OCI-LY7 (cell line): ENCODE measurements around the gene SEMA3F.

Source experiments
- CTCF ChIP-seq: fragments of 200-600 bp; sonication (generic); conservative IDR thresholded peaks from 2 replicates; pipeline ENCODE4 v1.5.1; 2014; ENCODE audit warnings: mild to moderate bottlenecking, antibody characterized with exemption, low read length, moderate library complexity, mixed read lengths
- EZH2phosphoT487 ChIP-seq: fragments of 200-600 bp; sonication (generic); IDR thresholded peaks from 2 replicates; pipeline ENCODE4 v1.6.1; 2018; ENCODE audit warnings: low read depth, borderline replicate concordance, mild to moderate bottlenecking, mixed run types, antibody characterized with exemption, low read length, moderate library complexity, mixed read lengths

GRCh38 chr3:50122661-50123391 is 32.3 kb upstream of the SEMA3F start:
- no peak for TF ChIP-seq CTCF
- no peak for TF ChIP-seq EZH2phosphoT487
